NCI-H1092 treated with DMSO at 0.1 percent for 48 hours (cell line): Measurements from ENCODE around the gene ARHGAP27.
A peak's percentile ranks its signal among the peaks of the same experiment; 100 is the strongest.

Experiments used
- DNase-seq: peaks from one replicate; lab custom pipeline; 2025; lab: John Stamatoyannopoulos, UW

The ARHGAP27 gene

GRCh38 chr17:45408611-45409421 is 23.9 kb downstream of the ARHGAP27 start:
- DNase-seq: no peak

DNA sequence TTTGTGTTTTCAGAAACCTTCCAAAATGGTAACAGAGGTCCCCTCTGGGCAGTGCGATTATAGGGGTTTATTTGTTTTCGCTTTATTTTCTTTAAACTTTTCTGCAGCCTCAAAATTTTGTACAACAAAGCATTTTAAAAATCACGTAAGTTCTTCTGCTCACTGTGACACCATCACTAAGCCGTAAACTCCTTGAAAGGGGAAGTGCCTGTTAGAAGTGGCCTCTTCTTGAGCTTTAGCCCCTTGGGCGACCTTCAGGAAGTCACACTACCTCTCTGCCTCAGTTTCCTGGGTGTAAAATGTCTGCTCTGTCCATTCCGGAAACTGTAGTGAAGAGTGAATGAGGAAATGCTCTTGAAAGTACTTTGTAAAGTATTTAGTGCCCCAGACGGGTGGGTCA is 26.6 kb downstream of the ARHGAP27 start:
- no peak for DNase-seq

DNA sequence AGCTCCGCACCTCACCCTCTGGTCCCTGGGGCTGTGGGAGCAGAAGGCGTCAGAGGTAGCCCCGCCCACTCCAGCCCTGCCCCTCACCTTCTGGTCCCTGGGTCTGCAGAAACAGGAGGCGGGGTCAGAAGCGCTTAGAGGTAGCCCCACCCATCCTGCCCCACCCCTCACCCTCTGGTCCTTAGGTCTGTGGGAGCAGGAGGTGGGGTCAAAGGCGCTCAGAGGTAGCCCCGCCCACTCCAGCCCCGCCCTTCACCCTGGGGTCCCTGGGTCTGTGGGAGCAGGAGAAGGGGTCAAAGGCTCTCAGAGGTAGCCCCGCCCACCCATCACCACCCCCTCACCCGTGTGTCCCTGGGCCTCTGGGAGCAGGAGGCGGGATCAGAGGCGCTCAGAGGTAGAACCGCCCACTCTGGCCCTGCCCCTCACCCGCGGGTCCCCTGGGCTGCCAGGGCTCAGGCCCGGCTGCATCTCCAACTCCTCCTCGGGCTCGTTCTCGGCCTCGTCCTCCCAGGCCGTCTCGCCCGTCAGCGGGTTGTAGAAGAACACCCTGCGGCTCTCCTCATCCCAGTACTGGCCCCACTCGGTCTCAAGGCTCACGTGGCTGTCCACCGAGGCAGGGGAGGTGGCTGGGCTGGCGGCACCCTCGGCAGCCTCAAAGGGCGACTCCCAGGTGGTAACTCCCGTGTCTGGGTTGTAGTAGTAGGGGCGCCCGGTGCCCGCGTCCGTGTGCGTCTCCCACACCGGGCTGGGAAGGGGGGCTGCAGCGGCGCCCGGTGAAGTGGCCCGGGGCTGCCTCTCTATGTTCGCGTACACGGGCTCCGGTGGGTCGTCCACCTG is 27.2 kb downstream of the ARHGAP27 start:
- no peak for DNase-seq

GRCh38 chr17:45404870-45405249 is 27.8 kb downstream of the ARHGAP27 start:
- DNase-seq: no peak

- no peak for DNase-seq
Measured at GRCh38 chr17:45403906-45404490, 28.7 kb downstream of the ARHGAP27 start.

- DNase-seq: no peak
Measured at GRCh38 chr17:45402916-45403315, 29.8 kb downstream of the ARHGAP27 start.

GRCh38 chr17:45398800-45399199 is 33.9 kb downstream of the ARHGAP27 start:
- no peak for DNase-seq

DNA sequence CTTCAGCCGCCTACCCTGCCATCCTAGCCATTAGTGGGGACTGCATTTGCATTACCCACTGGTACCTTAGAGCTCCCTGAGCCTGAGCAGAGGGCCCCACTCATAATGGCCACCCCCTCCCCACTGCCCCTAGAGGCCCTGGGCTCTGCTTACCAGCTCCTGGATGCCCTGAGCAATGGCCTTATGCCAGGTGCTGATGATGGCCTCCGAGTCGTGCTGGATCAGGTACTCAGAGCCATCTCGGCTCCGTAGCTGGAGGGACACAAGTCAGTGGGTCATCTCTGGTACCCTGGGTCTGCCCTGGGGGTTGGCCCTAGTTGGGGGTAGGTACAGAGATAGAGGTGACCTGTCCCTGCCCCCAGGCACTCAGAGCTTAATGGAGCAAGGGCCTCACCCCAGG is 34.9 kb downstream of the ARHGAP27 start:
- no peak for DNase-seq

- DNase-seq: no peak
Measured at GRCh38 chr17:45396496-45397205, 36.0 kb downstream of the ARHGAP27 start.

DNA sequence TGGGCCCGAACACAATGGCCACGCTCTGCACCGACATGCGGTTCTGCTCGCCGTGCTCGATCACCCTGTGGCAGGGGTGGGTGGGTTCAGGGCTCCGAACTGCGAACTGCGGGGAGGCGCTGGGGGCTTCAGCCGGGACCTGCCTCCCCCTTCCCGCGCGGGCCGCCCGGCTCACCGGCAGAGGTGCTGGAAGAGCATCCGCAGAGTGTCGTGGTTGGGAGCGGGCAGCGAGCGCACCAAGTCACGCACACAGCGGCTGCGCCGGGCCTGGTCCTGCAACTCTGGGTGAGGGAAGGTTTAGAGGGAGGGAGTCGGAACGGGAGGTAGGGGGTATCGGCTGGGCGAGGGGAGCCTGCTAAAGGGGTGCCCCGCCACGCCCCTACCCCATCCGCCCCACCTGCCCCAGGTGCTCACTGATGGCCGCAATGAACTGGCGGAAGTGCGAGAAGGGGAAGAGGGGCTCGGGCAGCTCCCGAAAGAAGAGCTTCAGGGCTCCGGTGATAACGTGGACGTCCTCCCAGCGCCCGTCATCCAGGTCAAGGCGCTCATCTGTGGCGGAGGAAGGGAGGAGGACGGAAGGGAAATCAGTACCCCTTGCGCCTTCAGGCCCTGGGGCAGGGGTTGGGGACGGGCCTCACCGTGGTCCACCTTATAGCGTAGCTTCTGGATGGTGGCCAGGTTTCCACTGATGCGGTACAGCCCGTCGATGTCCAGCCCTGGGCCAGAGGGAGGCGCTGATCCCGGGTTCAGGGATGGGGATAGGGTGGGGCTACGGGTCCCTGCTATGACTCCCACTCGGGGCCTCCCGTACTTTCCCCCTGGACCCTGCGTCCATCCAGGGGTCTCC is 36.9 kb downstream of the ARHGAP27 start:
- DNase-seq: no peak

DNA sequence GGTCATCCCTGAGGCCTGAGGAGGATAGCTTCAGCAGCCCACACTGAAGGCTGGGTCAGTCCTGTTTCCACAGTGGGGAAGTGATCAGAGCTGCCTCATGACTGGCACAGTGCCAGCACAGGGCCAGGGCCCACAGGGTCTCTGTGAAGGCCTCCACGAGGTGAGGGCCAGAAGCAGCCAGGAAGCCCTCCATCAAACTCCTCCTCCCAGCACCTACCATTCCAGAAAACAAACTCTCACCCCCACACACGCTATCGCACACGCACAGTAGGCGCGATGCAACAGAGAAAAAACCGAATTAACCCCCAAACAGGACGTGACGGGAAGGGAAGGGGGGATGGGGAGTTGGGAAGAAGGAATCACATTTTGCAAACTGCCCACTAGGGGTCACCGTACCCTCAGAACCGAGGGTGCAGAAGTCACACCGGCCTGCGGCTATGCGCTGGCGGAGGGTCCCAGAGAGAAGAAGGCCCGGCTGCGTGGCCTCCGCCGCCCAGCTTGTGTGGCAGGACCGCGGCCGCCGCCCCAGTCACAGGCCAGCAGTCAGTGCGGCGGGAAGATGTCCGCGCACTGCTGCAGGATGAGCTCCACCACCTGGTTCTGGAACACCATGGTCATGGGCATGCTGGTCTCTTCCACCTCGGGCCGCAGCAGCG is 37.6 kb downstream of the ARHGAP27 start:
- DNase-seq: peak; percentile 46

GRCh38 chr17:45394564-45394912 is 38.1 kb downstream of the ARHGAP27 start:
- no peak for DNase-seq

DNA sequence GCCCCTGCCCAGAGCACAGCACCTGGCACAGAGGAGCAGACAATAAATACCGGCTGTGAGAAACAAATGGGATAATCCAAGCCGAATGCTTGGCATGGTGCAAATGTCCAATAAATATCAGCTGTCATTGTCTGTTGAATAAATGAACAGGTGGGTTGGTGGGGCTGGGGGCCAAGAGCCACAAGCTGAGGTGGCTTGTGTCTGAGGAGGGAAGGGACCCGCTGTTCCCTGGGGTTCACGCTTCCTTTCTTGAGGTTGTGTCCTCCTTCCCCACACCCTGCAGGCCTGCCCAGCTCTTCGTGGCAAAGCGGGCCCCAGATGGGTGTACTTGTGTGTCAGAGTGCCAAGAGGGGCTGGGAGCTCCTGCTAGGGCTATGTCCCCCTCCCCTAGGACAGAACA is 38.6 kb downstream of the ARHGAP27 start:
- no peak for DNase-seq

DNA sequence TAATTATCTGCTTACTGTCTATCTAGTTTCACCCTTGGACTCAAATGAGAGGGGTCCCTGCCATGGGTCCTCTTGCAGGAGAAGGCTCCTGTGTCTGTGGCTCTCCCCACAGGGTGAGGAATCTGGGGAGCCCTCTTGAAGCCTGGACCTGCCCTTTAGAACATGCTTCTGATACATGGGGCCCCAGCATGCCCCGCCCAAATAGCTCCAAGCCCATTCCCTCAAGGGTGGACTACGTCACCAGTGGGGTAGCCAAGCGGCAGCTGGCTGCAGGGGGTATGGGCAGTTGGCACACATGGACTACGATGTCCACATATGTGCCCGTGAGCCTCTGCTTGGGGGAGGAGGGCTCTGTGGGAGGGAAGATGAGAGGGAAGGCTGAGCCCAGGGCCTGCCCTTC is 39.3 kb downstream of the ARHGAP27 start:
- no peak for DNase-seq

DNA sequence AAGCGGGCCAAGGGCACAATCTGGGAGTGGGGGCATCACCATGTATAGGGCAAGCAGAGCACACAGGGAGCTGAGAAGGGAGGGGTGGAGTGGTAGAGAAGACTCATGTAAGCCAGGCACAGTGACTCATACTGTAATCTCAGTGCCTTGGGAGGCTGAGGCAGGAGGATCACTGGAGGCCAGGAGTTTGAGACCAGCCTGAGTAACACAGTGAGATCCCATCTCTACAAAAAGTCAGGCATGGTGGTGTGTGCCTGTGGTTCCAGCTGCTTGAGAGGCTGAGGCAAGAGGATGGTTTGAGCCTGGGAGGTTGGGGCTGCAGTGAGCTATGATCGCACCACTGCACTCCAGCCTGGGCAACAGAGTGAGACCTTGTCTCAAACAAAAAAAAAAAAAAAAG is 40.8 kb downstream of the ARHGAP27 start:
- DNase-seq: no peak

DNA sequence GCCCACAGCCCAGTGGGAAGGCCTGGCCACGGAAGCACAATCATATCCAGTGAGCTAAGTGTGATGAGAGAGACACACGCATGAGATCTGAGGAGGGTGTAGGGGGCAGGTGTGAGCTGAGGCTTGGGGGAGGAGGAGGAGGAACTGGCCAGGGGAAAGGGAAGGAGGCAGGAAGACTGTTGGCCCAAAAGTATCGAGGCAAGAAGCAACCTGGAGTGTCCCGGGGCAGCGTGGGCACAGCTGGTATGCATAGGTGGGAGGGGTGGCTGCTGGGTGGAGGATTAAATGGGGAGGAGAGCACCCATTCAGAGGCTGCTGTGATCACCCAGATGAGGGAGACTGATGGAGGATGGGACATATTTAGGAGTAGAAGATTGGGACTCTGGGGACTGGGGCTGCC is 41.4 kb downstream of the ARHGAP27 start:
- DNase-seq: no peak

- no peak for DNase-seq
Measured at GRCh38 chr17:45389354-45389753, 43.3 kb downstream of the ARHGAP27 start.

GRCh38 chr17:45388604-45389325 is 43.9 kb downstream of the ARHGAP27 start:
- no peak for DNase-seq

GRCh38 chr17:45387739-45388138 is 44.9 kb downstream of the ARHGAP27 start:
- DNase-seq: no peak

- DNase-seq: no peak
Measured at GRCh38 chr17:45386178-45386577, 46.5 kb downstream of the ARHGAP27 start.
